Coronary artery (tissue), 2 donors: ENCODE measurements around the gene GRB10.
A peak's percentile ranks its signal among the peaks of the same experiment; 100 is the strongest.

Experiments
- DNase-seq: peaks from one replicate; pipeline ENCODE4 v3.0.0-alpha.2; 2017; ENCODE audit warnings: low spot score
- H3K27ac ChIP-seq, 2 donors: fragments of 200-600 bp; sonication (generic); one replicate each; pipeline ENCODE4 v1.5.1; 2016 to 2019
- H3K4me3 ChIP-seq: fragments of 200-600 bp; sonication (generic); 2 replicates; pipeline ENCODE4 v1.5.1; 2016; ENCODE audit warnings: mild to moderate bottlenecking, moderate library complexity
- CTCF ChIP-seq: fragments of 200-600 bp; sonication (generic); IDR thresholded peaks from one replicate; pipeline ENCODE4 v1.5.1; 2019; ENCODE audit warnings: antibody characterized with exemption

Gene GRB10

DNA sequence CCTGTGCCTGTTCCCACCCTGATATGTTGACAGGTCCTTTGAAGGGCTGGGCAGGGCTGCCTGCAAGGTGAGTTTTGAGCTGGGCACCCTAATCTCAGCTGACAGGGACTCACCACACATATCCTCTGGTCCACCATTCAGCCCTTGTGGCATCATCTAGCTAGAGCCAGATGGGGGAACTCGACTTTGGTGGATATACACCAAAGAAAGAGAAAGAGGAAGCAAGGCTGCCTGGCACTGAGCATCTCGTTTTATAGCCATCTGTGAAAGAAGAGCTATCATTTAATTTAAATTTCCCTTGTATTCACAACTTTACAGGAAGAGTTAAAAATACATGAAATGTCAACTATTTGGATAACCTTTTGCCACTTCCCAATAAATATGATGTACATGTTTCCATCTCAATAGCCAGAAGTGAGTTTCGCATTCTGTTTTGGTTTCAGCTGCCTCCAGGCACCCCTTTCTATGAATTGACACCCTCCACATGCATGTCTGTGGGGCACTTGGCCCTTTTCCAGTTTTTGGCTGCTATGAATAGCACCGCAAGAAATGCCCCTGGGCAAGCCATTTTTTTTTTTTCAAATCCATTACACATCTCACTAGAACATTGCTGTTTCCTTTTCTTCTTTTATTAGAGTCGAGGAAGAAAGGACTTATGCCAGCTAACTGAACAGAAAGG, 22.9 kb upstream of the GRB10 start:
- Histone ChIP-seq H3K4me3 (no peak overlapping the region), H3K27ac (no peak overlapping the region)
- no peak for TF ChIP-seq CTCF
- no peak for DNase-seq

DNA sequence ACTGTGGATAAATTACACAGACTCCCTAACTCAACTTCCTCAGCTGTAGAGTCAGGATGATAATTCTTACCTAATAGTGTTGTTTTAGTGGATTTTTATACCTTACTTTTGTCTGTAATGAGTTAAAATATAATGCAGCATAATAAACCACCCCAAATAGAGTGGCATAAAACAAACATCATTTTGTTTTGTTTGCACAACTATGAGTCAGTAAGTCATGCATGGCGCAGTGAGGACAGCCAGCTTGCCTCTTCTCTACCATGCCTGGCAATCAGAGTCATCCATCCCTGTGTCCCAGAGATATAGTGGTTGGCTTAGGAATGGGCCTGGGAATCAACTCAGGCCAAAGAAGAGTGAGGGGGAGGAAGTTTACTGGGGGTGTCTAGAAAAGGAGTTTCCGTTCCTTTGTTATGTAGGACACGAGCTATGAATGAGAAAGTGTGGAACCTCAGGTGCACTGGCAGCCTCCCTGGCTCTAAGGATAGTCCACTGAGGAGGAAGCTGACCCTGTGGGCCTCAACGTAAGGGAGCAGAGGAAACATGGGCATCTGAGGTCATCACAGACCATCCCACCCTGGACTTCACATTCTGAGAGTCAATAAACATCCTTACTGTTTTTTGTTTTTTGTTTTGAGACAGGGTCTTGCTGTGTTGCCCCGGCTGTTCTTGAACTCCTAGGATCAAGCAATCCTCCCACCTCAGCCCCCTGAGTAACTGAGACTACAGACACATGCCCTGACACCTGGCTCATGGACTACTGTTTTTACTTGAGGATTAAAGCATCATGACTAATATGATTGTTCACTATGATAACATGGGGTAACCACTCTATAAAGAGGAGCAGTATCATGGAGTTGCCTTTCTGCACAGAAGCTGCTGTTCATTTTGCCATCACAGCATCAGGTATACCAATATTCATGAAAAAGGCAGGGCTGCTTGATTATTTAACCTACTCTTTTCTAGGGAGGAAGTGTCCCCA, 21.0 kb upstream of the GRB10 start:
- no peak for TF ChIP-seq CTCF
- H3K27ac ChIP-seq, result no peak overlapping the region
- no peak overlapping the region for H3K4me3 ChIP-seq
- DNase-seq, result no peak

DNA sequence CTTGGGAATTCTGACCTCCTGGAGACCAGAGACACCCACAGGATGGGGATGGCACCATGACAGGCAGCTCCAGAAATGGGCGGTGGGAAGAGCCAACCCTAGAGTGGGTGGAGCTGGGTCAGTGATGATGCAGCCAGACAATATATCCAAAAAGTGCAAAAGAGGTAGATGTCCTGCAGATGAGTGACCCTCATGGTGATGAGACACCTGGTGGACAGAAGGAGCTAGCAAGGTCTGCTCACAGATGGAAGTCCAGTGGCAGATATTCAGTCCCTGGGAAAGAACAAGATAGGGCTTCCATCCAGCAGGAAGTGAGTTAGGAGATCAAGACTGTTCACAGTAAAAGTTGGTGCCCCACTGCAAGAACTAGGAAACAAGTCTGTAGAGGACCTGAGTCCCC, 19.2 kb upstream of the GRB10 start:
- peak; percentile 22 for DNase-seq
- Histone ChIP-seq H3K27ac (no peak overlapping the region), H3K4me3 (no peak overlapping the region)
- TF ChIP-seq CTCF, result no peak

DNA sequence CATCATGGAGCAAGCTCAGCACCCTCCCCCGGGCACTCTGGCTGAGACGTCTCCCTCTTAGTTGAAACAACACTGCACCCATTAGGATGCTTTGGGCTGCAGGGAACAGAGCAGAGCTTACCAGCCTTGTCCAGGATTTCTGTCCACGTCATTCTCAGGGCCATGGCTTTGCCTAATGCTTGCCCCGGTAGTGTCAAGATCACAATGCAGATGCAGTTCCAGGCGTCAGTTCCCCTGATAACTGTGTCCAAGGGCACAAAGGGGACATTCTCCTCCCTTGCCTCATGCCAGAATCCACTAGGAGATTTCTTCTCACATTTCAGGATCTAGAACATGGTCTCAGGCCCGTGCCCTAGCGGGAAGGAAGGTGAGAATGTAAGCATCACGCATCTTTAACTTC, 17.2 kb upstream of the GRB10 start:
- no peak for TF ChIP-seq CTCF
- Histone ChIP-seq H3K27ac (no peak overlapping the region), H3K4me3 (no peak overlapping the region)
- no peak for DNase-seq

GRCh38 chr7:50798126-50798525, 15.4 kb upstream of the GRB10 start:
- Histone ChIP-seq H3K27ac (no peak overlapping the region), H3K4me3 (no peak overlapping the region)
- no peak for DNase-seq
- no peak for TF ChIP-seq CTCF

- Histone ChIP-seq H3K27ac (no peak overlapping the region), H3K4me3 (no peak overlapping the region)
- no peak for TF ChIP-seq CTCF
- no peak for DNase-seq
Measured at GRCh38 chr7:50795831-50796230, 13.1 kb upstream of the GRB10 start.
